Nephron (organoid): ENCODE results near the gene DPP9.

ENCODE experiments used
- H3K27ac Mint-ChIP-seq, 3 experiments: 2 replicates each; pipeline ENCODE4 v1.8.0; 2020; ENCODE audit warnings: mixed read lengths in 3 of 3, mild to moderate bottlenecking in 2 of 3, moderate library complexity in 1 of 3
- H3K27me3 Mint-ChIP-seq: 2 replicates; pipeline ENCODE4 v1.8.0; 2021; ENCODE audit warnings: low read depth, mild to moderate bottlenecking, moderate library complexity, mixed read lengths
- H3K36me3 Mint-ChIP-seq: 2 replicates; pipeline ENCODE4 v1.8.0; 2020; ENCODE audit warnings: low read depth, mixed read lengths
- H3K4me1 Mint-ChIP-seq: 2 replicates; pipeline ENCODE4 v1.8.0; 2020; ENCODE audit warnings: mixed read lengths
- H3K4me3 Mint-ChIP-seq, 3 experiments: 2 replicates each; pipeline ENCODE4 v1.8.0; 2020; ENCODE audit warnings: mild to moderate bottlenecking in 3 of 3, mixed read lengths in 3 of 3, moderate library complexity in 2 of 3
- H3K9me3 Mint-ChIP-seq: 2 replicates; pipeline ENCODE4 v1.8.0; 2020; ENCODE audit warnings: mixed read lengths
- TF ChIP-seq, protein P1 (sequence below), 3 experiments: fragments of 200-600 bp; sonication (generic); IDR thresholded peaks; one replicate each; pipeline ENCODE4 v1.5.0; 2021; ENCODE audit warnings: antibody characterized with exemption in 3 of 3; ENCODE audit not compliant: unreplicated experiment in 3 of 3

Gene DPP9

DNA sequence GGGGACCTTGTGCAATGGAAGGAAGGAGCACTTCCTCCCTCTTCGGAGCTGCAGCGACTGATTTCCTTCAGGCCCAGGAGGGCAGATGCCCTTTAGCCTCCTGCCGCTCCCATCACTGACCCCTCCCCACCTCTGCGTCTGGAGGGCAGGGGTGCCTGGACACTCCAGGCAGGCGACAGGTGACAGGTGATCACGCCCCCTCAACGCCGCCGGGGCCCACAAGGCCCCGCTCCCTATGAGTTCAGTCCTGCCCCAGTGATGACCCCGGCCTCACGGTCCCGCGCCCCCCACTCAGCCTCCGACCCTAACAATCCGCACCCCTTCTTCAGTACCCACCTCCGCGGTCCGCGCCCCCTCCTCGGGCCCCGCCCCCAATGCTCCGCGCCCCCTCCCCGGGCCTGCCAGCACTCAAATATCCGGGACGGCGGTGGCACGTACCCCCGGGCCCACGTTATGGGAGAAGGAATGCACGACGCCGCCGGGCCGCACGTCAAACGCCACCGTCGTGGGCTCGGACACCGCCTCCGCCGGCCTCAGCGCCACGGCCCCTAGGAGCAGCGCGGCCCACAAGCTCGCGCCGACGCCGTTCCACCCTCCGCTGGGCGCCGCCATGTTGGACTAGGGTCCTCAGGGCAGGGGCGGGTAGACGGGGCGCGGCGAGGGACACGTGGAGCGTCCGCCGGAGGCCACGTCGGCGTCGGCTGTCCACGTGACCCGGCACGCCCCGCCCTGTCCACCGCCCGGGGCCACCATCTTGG lies 53.7 kb downstream of the DPP9 start, which contains the start of gene MYDGF:
MYDGF (minus strand) TSS at position 620 of the 758 bp plus-strand sequence; CDS start at position 612, 8 bp downstream.
- Mint-ChIP-seq H3K9me3 (no peaks in the 10 kb centered on the region), H3K27me3 (no peaks in the 10 kb centered on the region), H3K36me3 (peaks cover 5% of the 10 kb centered on the region), H3K4me1 (peaks cover 5% of the 10 kb centered on the region), H3K27ac (peak within 1 kb of the TSS; percentile 27 to 63 (median 63)), H3K4me3 (peak within 1 kb of the TSS; percentile 88 to 93 (median 92))
- TF ChIP-seq, protein P1, sequence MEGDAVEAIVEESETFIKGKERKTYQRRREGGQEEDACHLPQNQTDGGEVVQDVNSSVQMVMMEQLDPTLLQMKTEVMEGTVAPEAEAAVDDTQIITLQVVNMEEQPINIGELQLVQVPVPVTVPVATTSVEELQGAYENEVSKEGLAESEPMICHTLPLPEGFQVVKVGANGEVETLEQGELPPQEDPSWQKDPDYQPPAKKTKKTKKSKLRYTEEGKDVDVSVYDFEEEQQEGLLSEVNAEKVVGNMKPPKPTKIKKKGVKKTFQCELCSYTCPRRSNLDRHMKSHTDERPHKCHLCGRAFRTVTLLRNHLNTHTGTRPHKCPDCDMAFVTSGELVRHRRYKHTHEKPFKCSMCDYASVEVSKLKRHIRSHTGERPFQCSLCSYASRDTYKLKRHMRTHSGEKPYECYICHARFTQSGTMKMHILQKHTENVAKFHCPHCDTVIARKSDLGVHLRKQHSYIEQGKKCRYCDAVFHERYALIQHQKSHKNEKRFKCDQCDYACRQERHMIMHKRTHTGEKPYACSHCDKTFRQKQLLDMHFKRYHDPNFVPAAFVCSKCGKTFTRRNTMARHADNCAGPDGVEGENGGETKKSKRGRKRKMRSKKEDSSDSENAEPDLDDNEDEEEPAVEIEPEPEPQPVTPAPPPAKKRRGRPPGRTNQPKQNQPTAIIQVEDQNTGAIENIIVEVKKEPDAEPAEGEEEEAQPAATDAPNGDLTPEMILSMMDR (IDR thresholded peaks at IDR 0.05; ENCODE audit: unreplicated experiment in 3 of 3) = no peak

DNA sequence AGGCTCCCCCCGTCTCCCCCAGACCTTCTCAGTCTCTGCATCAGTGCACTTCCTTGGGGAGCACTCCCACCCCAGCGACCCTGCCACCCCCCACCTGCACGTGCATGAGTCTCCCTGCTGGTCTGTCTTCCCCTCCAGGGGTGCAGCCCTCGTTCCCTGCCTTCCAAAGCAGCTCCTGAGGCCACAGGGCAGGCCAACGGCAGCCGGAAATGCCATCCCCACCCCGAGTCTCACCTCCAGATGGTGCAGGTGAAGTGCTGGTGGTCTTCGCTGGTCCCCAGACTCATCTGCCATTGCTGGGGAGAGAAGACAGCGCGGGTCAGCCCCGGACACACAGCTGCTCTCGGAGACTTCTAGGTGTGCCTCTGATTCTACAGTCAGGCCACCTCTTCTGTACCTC lies 59.0 kb downstream of the DPP9 start:
- H3K4me3 Mint-ChIP-seq = no peak overlapping the region
- TF ChIP-seq, protein P1 (IDR thresholded peaks at IDR 0.05; ENCODE audit: unreplicated experiment in 3 of 3) = no peak

DNA sequence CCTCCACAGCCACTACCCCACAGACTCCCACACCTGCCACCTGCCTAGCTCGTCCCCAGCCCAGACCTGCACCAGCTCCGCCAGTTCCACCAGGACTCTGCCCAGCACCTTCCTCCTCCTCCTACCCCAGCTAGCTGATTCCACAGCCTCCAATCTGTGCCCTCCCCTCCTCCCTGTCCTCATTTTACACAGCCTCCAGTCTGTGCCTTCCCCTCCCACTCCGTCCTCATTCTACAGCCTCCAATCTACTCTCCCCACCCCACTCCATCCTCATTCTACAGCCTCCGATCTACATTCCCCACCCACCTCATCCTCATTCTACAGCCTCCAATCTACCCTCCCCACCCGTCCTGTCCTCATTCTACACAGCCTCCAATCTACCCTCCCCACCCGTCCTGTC lies 60.8 kb downstream of the DPP9 start:
- H3K27me3 Mint-ChIP-seq = no peaks in the 10 kb centered on the region
- no peak overlapping the region for H3K27ac Mint-ChIP-seq
- TF ChIP-seq, protein P1 (IDR thresholded peaks at IDR 0.05; ENCODE audit: unreplicated experiment in 3 of 3) = no peak
- H3K4me3 Mint-ChIP-seq = no peak overlapping the region
- no peaks in the 10 kb centered on the region for H3K4me1 Mint-ChIP-seq
- no peaks in the 10 kb centered on the region for H3K9me3 Mint-ChIP-seq
- H3K36me3 Mint-ChIP-seq = peaks cover 42% of the 10 kb centered on the region

More for the DNA sequence above, 59.0 kb downstream of the DPP9 start:
- Mint-ChIP-seq H3K27ac (no peak overlapping the region), H3K4me1 (peaks cover 5% of the 10 kb centered on the region), H3K9me3 (no peaks in the 10 kb centered on the region), H3K27me3 (no peaks in the 10 kb centered on the region), H3K36me3 (peaks cover 33% of the 10 kb centered on the region)

DNA sequence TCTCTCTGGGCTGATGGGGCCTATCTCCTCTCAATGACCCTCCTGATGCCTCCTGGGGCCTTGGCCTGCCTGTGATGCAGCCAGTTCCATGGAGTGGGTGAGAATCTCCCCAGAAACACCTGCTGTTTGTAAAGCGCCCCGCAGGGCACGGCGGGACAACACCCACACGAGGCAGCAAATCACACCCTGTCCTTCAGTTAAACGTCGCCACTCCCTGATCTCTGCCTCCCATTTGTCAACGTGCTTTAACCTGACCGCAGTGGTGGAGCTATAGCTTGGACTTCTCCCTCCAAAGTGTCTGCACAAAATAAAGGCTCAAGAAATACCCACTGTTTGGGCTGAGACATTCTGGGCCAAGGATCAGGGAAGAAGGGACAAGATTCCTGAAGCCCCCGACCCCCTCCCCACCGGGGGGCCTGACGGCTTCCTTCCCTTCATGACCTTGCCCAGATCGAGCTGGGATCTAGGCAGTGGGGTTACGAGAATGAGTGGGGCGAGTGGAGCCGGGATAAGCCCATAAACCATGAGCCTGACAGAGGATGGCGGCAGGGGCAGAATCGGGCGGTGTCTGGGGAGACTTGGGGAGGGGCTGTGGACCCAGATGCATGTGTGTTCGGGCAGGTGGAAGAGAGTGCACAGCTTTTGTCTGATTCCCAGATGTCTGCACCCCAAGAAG lies 61.5 kb downstream of the DPP9 start:
- Mint-ChIP-seq H3K27me3 (no peaks in the 10 kb centered on the region), H3K9me3 (no peaks in the 10 kb centered on the region), H3K4me3 (no peak overlapping the region), H3K36me3 (peaks cover 45% of the 10 kb centered on the region), H3K4me1 (no peaks in the 10 kb centered on the region), H3K27ac (no peak overlapping the region)
- TF ChIP-seq, protein P1 (IDR thresholded peaks at IDR 0.05; ENCODE audit: unreplicated experiment in 3 of 3) = no peak

DNA sequence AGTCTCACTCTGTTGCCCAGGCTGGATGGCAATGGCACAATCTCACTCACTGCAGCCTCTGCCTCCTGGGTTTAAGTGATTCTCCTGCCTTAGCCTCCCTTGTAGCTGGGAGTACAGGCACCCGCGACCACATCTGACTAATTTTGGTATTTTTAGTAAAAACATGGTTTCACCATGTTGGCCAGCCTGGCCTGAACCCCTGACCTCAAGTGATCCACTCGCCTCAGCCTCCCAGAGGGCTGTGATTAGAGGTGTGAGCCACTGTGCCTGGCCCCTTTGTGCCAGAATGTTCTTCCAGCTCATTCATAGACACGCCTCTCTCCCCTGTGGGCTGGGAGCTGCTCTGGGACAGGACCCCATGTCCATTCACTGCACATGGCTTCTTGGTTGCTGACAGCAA lies 62.6 kb downstream of the DPP9 start:
- H3K27me3 Mint-ChIP-seq = no peaks in the 10 kb centered on the region
- H3K36me3 Mint-ChIP-seq = peaks cover 45% of the 10 kb centered on the region
- H3K9me3 Mint-ChIP-seq = no peaks in the 10 kb centered on the region
- no peak overlapping the region for H3K4me3 Mint-ChIP-seq
- H3K27ac Mint-ChIP-seq = no peak overlapping the region
- no peaks in the 10 kb centered on the region for H3K4me1 Mint-ChIP-seq
- TF ChIP-seq, protein P1 (IDR thresholded peaks at IDR 0.05; ENCODE audit: unreplicated experiment in 3 of 3) = no peak
